Measurements from ENCODE around the gene EPHB1. TPM values are rescaled to one million over a fixed set of nuclear protein-coding genes. Genes with fewer than 3 reads are reported as not detected.

The EPHB1 gene
- polyA plus RNA-seq, 3 donors: 0.06 to 0.55 TPM; not detected in 1

GRCh38 chr3:135176881-135177280 is 381.8 kb downstream of the EPHB1 start:
- Histone ChIP-seq H4K20me1 (ENCODE audit: insufficient read depth, low read length) (no peaks in the 10 kb centered on the region), H3K9ac (ENCODE audit: insufficient read depth, low read length, poor library complexity, severe bottlenecking) (no peak overlapping the region), H3K79me2 (ENCODE audit: insufficient read depth, low read length) (no peaks in the 10 kb centered on the region), H3K4me3 (replicated peaks in 1 of 3; ENCODE audit: low read depth in 2 of 3, low read length in 3 of 3) (no peak overlapping the region), H3K4me2 (replicated peaks; ENCODE audit: extremely low read depth, low read length, poor library complexity, severe bottlenecking) (no peak overlapping the region), H3K27ac (ENCODE audit: low read depth in 1 of 2, low read length in 2 of 2) (no peak overlapping the region), H2AFZ (ENCODE audit: insufficient read depth, low read depth, low read length, poor library complexity, severe bottlenecking) (no peak overlapping the region), H3K36me3 (replicated peaks in 1 of 2; ENCODE audit: control insufficient read depth in 1 of 2, insufficient read depth in 2 of 2, low read length in 2 of 2) (no peaks in the 10 kb centered on the region), H3K27me3 (ENCODE audit: control insufficient read depth in 2 of 2, insufficient read depth in 2 of 2, low read length in 2 of 2) (no peaks in the 10 kb centered on the region), H3K4me1 (ENCODE audit: control insufficient read depth in 1 of 2, insufficient read depth in 2 of 2, low read length in 2 of 2) (no peaks in the 10 kb centered on the region), H3K9me3 (replicated peaks in 1 of 2; ENCODE audit: control insufficient read depth in 1 of 2, insufficient read depth in 1 of 2, low read length in 2 of 2) (peaks cover 0 to 3% of the 10 kb centered on the region in 2 donors)
- 86% methylated on average over 5 of the region's 9 CpGs for WGBS (ENCODE audit: insufficient coverage)
- intact Hi-C loops (cut with micrococcal nuclease): no loop called here
- Mint-ChIP-seq H3K27me3 (ENCODE audit: low read depth in 3 of 3) (peaks cover 0 to 7% (median 2%) of the 10 kb centered on the region in 3 donors), H3K4me1 (no peaks in the 10 kb centered on the region), H3K27ac (no peak overlapping the region), H3K36me3 (no peaks in the 10 kb centered on the region), H3K9me3 (peaks cover 4 to 10% (median 6%) of the 10 kb centered on the region in 7 donors), H3K4me3 (no peak overlapping the region)
- no peak for TF ChIP-seq CTCF (IDR thresholded peaks at IDR 0.05)
- no peak for DNase-seq

DNA sequence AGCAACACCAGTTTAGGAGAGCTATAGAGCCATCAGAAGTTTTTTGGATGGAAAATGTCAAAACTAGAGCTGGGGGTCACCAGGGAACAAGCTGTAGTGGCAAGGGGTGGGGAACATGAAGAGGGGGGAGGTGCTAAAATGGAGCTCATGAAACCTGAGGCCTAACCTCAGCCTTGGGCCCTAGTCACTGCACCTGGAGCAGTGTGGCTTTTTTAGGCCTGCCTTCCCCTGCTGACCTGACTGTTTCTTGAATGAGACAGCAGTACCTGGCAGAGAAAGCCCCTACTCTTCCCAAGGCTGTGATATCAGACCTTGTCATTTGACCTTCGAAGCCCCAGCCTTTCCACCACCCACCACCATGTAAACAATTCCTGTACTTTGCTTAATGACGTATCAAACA is 383.5 kb downstream of the EPHB1 start:
- no peaks in the 10 kb centered on the region for H3K27me3 ChIP-seq (ENCODE audit: control insufficient read depth in 2 of 2, insufficient read depth in 2 of 2, low read length in 2 of 2)
- H3K4me1 ChIP-seq (ENCODE audit: control insufficient read depth in 1 of 2, insufficient read depth in 2 of 2, low read length in 2 of 2): no peaks in the 10 kb centered on the region
- no CpG with 5 or more reads among the region's 2 CpGs for WGBS (ENCODE audit: insufficient coverage)
- Mint-ChIP-seq H3K4me1 (no peaks in the 10 kb centered on the region), H3K27me3 (ENCODE audit: low read depth in 3 of 3) (peaks cover 0 to 5% (median 2%) of the 10 kb centered on the region in 3 donors), H3K9me3 (peaks cover 3 to 12% (median 6%) of the 10 kb centered on the region in 7 donors), H3K36me3 (no peaks in the 10 kb centered on the region), H3K4me3 (no peak overlapping the region), H3K27ac (no peak overlapping the region)
- no peak overlapping the region for H2AFZ ChIP-seq (ENCODE audit: insufficient read depth, low read depth, low read length, poor library complexity, severe bottlenecking)
- H3K4me3 ChIP-seq (replicated peaks in 1 of 3; ENCODE audit: low read depth in 2 of 3, low read length in 3 of 3): no peak overlapping the region
- H3K27ac ChIP-seq (ENCODE audit: low read depth in 1 of 2, low read length in 2 of 2): no peak overlapping the region
- no peak for DNase-seq
- no peaks in the 10 kb centered on the region for H3K79me2 ChIP-seq (ENCODE audit: insufficient read depth, low read length)
- H3K36me3 ChIP-seq (replicated peaks in 1 of 2; ENCODE audit: control insufficient read depth in 1 of 2, insufficient read depth in 2 of 2, low read length in 2 of 2): no peaks in the 10 kb centered on the region
- peaks cover 0 to 3% of the 10 kb centered on the region in 2 donors for H3K9me3 ChIP-seq (replicated peaks in 1 of 2; ENCODE audit: control insufficient read depth in 1 of 2, insufficient read depth in 1 of 2, low read length in 2 of 2)
- no peak overlapping the region for H3K9ac ChIP-seq (ENCODE audit: insufficient read depth, low read length, poor library complexity, severe bottlenecking)
- H3K4me2 ChIP-seq (replicated peaks; ENCODE audit: extremely low read depth, low read length, poor library complexity, severe bottlenecking): no peak overlapping the region
- no peaks in the 10 kb centered on the region for H4K20me1 ChIP-seq (ENCODE audit: insufficient read depth, low read length)
- intact Hi-C loops (cut with micrococcal nuclease): no loop called here
- TF ChIP-seq CTCF (IDR thresholded peaks at IDR 0.05): no peak
